ENCODE results near the gene RNF214. TPM values are rescaled to one million over a fixed set of nuclear protein-coding genes. Genes with fewer than 3 reads are reported as not detected.
"Not testable (repeated sequence)": the region's sequence is repeated elsewhere in the genome, so short reads cannot be mapped to it uniquely, and the experiment has no call there.

The RNF214 gene
- total and polyA plus RNA-seq, 12 donors: 7.3 to 33.5 (median 25.4) TPM

DNA sequence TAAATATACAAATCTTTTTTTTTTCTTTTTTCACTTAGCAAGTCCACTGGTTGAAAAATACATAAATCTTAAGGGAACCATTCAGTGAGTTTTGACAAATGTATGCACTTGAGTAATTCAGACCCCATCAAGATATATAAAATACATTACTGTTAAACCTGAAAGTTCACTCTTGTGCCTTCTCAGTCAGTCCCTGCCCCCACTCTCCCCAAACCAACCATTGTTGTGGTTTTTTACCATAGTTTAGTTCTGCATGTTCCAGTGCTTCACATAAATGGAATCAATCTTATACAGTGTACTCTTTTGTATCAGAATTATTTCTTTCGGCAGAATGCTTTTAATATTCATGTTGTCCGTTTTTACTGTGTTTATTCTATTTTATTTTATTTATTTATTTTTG, 26.1 kb downstream of the RNF214 start:
- TF ChIP-seq, protein P1, sequence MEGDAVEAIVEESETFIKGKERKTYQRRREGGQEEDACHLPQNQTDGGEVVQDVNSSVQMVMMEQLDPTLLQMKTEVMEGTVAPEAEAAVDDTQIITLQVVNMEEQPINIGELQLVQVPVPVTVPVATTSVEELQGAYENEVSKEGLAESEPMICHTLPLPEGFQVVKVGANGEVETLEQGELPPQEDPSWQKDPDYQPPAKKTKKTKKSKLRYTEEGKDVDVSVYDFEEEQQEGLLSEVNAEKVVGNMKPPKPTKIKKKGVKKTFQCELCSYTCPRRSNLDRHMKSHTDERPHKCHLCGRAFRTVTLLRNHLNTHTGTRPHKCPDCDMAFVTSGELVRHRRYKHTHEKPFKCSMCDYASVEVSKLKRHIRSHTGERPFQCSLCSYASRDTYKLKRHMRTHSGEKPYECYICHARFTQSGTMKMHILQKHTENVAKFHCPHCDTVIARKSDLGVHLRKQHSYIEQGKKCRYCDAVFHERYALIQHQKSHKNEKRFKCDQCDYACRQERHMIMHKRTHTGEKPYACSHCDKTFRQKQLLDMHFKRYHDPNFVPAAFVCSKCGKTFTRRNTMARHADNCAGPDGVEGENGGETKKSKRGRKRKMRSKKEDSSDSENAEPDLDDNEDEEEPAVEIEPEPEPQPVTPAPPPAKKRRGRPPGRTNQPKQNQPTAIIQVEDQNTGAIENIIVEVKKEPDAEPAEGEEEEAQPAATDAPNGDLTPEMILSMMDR (IDR thresholded peaks at IDR 0.05): no peak
- H3K36me3 ChIP-seq: peaks cover 0 to 94% (median 21%) of the 10 kb centered on the region in 9 donors

DNA sequence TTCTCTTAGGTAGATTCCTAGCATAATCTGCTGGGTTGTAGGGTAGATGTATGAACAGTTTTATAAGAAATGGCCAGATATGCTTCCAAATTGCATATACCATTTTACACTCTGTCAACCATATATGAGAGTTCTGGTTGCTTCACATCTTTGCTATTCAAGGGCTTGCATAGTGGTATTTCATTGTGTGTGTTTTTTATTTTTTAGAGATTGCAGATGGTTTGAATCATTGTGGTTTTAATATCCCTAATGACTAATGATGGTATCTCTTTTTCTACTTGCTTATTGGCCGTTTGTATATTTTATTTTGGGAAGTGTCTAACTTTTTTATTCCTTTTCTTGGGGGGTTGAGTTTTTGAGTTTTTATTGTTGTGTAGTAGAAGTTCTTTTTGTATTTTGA, 26.9 kb downstream of the RNF214 start:
- Histone ChIP-seq H3K4me3 (no peak overlapping the region), H3K36me3 (peaks cover 0 to 90% (median 21%) of the 10 kb centered on the region in 9 donors), H3K27ac (no peak overlapping the region), H3K9me3 (no peaks in the 10 kb centered on the region), H3K4me1 (no peaks in the 10 kb centered on the region), H3K27me3 (no peaks in the 10 kb centered on the region)
- TF ChIP-seq, protein P1 (IDR thresholded peaks at IDR 0.05): no peak
- intact Hi-C loops (cut with DNase I): no loop called here
- DNase-seq: no peak
- no peak for ATAC-seq
- 70 to 80% methylated on average over 1 of the region's 1 CpG for WGBS, 2 donors

More for the DNA sequence above, 26.1 kb downstream of the RNF214 start:
- 91 to 96% methylated on average over 2 of the region's 2 CpGs for WGBS, 2 donors
- Histone ChIP-seq H3K4me1 (no peaks in the 10 kb centered on the region), H3K4me3 (no peak overlapping the region), H3K9me3 (no peaks in the 10 kb centered on the region), H3K27me3 (no peaks in the 10 kb centered on the region), H3K27ac (no peak overlapping the region)
- intact Hi-C loops (cut with DNase I): no loop called here
- DNase-seq (no peak), ATAC-seq (no peak)

DNA sequence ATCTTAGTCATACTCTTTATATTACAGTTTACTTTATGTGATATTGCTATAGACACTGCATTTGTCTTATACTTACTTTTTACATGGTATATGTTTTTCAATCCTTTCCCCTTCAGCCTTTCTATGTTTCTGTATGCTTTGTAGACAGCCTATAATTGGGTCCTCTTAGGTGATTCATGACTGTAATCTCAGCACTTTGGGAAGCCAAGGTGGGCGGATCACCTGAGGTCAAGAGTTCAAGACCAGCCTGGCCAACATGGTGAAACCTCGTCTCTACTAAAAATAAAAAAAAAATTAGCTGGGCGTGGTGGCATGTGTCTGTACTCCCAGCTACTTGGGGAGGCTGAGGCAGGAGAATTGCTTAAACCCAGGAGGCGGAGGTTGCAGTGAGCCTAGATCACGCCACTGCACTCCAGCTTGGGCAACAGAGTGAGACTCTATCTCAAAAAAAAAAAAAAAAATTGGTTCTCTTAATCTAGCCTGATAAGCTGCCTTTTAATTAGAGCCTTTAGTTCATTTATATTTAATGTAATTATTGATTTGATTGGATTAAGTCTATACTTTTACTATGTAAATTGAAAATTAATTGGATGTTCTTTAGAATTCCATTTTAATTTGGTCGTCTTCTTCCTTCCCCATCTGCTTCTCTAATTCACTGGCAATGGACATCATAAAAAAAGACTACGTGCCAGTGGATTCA, 32.3 kb downstream of the RNF214 start:
- intact Hi-C loops (cut with DNase I); H3K4me1 ChIP-seq; H3K4me3 ChIP-seq; ATAC-seq; DNase-seq; H3K27me3 ChIP-seq; H3K9me3 ChIP-seq; H3K27ac ChIP-seq: not testable (repeated sequence)
- WGBS, 2 donors: 96% methylated on average over 7 of the region's 7 CpGs
- peaks cover 0 to 86% (median 10%) of the 10 kb centered on the region in 9 donors for H3K36me3 ChIP-seq

DNA sequence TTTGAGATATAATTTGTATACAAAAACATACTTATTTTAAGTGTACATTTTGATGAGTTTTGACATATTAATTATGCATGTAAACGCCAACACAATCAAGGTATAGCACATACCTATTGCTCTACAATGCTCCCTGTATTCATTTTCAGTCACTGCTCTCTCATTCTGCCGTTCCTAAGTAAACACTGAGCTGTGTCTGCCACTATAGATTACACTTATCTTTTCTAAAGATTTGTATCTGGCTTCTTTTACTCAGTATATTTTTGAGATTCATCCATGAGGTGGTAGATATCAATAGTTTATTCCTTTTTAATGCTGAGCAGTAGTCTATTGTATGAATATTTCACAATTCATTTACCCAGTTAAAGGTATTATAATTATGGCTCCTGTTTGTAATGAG, 33.3 kb downstream of the RNF214 start:
- H3K36me3 ChIP-seq: peaks cover 0 to 84% (median 9%) of the 10 kb centered on the region in 9 donors
- WGBS, 2 donors: 87 to 89% methylated on average over 2 of the region's 2 CpGs
- ATAC-seq: no peak

More for the DNA sequence above, 33.3 kb downstream of the RNF214 start:
- Histone ChIP-seq H3K9me3 (no peaks in the 10 kb centered on the region), H3K27me3 (no peaks in the 10 kb centered on the region), H3K4me3 (no peak overlapping the region), H3K4me1 (no peaks in the 10 kb centered on the region), H3K27ac (no peak overlapping the region)
- intact Hi-C loops (cut with DNase I): no loop called here
- TF ChIP-seq, protein P1 (IDR thresholded peaks at IDR 0.05): no peak
- no peak for DNase-seq

Data from heart right ventricle (tissue), 16 donors.